GM12801 (cell line): Measurements from ENCODE around the gene PRODH2.

Experiments used
- TF ChIP-seq, protein P1 (sequence below): IDR thresholded peaks from one replicate; pipeline ENCODE4 v1.5.1; 2011; ENCODE audit warnings: control low read depth; ENCODE audit not compliant: insufficient read length; ENCODE audit errors: extremely low read depth

PRODH2 gene

DNA sequence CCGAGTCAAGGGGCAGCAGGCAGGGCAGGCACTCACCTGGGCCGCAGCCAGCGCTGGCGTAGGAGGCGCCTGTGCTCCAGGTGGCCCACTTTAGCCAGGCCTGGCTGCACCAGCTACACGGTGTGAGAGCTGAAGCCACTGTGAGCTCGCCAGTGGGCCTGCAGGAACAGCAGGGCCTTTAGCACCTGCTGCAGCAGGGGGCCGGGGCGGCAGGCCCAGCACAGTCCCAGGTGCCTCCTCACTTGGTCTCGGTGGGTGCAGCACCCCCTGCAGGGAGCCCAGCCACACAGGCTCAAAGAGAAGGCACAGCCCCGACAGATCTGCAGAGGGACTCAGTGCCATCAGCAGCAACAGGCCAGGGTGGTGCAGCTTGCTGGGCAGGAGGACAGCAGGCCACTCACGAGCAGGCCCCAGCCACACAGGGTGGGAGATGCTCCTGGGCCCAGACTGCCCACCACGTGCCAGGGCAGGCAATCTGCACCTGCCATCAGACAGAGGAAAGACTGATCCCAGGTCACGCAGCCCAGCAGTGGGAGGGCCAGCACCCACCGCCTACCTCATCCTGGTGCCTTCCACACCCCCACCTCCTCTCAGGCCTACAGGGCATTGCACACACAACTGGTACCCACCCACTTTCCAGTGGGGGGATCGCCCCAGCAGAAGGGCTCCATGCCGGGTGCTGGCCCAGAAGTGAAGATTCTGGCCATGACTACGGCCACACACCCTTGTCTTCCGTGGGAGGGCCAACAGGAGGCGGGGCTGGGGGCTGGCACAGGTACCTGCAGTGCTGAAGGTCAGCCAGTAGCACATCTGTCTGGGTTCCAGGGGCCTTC lies 21.4 kb downstream of the PRODH2 start:
- TF ChIP-seq, protein P1, sequence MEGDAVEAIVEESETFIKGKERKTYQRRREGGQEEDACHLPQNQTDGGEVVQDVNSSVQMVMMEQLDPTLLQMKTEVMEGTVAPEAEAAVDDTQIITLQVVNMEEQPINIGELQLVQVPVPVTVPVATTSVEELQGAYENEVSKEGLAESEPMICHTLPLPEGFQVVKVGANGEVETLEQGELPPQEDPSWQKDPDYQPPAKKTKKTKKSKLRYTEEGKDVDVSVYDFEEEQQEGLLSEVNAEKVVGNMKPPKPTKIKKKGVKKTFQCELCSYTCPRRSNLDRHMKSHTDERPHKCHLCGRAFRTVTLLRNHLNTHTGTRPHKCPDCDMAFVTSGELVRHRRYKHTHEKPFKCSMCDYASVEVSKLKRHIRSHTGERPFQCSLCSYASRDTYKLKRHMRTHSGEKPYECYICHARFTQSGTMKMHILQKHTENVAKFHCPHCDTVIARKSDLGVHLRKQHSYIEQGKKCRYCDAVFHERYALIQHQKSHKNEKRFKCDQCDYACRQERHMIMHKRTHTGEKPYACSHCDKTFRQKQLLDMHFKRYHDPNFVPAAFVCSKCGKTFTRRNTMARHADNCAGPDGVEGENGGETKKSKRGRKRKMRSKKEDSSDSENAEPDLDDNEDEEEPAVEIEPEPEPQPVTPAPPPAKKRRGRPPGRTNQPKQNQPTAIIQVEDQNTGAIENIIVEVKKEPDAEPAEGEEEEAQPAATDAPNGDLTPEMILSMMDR, result no peak

DNA sequence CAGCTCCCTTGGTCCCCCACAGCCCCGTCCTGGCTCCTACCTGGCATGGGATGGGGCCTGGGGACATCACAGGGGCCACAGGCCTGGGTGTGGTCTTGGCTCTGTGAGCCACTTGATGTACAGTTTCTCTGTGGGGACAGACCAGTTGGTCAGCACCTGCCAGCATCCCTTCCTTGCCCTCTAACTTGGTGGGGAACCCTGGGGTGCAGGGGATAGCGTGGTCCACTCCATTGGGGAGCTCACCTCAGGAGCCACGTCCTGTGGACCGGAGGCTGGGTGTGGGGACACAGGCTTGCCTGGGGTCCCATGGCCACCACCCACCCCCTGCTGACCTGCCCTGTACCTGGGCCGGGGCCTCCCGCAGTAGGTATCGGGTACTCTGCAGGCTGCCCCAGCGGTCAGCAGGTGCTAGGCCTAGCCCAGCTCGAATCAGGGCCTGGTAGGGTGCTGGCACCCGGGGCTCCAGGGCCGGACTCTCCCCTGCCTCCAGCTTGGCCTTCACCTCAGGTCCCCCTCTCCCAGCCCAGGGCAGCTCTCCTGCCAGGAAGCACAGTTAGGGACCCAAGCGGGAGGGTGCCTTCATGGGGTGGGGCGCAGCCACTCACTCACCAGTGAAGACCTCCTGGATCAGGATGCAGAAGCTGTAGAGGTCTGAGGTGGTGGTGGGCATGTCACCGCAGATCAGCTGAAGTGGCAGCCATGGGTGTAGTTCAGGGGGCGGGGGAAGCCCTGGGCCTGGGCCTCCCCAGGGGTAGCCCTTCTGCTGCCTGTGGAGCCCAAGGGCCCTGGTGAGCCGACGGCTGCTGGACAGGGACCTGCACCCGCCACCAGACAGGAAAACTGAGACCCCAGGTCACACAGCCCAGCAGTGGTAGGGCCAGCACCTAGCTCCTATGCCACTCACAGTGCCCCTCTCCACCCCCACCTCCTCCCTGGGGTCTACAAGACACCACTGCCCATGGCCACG lies 22.4 kb downstream of the PRODH2 start:
- TF ChIP-seq, protein P1, result no peak

DNA sequence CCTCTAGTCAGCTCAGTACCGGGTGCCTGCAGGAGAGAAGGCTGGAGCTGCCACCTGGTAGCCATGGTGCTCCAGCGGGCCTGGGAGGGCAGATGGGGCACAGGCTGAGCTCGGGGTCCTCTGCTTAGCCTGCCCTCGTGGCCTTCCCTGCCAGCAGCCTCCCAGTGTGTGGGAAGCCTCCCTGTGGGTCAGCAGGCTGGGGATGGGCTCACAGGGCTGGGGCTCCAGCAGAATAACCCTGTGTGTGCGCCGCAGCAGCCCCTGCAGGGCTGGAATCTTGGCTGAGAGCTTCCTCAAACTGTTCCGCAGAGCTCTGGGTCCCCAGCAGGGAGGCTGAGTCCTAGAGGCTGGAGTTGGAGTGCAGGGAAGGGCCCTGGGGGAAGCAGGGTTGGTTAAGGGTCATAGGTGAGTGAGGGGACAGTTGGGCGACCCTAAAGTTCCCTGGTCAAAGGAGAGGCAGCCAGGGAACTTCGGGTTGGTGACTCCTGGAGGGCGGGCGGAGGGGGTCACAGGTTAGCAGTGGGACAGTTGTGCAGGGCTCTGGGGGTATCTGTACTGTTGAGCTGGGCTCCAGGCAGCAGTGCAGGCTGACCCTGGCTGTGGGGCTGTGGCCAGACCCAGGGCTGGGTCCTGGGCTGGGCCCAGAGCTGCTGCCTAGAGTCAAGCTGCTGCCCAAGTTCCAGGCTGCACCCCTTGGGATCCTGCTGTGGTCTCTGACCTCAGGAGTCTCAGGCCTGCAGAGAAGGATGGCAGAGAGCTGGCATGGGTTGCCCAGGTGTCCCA lies 23.3 kb downstream of the PRODH2 start:
- TF ChIP-seq, protein P1, result no peak

DNA sequence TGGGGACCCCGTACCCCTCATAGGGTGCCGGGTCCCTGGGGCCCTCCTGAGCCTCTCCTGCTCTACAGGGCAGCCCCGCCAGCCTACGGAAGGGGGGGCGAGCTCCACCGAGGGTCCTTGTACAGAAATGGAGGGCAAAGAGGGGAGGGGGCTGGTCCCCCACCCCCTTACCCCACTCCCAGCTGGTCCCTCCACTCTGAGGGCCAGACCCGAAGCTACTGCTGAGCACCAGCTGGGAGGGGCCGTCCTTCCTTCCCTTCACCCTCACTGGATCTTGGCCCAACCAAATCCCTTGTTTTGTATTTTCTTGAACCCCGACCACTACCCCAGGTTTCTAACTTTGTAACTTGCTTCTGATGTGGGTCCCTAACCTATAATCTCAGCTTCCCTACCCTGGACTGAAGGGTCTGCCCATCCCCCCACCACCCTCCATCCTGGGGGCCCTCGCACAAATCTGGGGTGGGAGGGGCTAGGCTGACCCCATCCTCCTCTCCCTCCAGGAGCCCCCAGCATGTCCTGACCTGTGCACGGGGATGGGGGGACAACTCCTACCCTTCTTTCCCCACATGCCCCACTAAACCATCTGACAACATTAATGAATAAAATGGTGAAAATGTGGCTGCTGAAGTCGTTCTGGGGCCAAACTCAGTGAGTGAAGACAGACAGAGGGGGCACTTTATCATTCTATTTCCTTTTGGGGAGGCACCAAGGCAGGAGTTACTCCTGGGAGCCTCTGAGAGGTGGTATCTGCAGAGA lies 24.3 kb downstream of the PRODH2 start:
- TF ChIP-seq, protein P1, result no peak

DNA sequence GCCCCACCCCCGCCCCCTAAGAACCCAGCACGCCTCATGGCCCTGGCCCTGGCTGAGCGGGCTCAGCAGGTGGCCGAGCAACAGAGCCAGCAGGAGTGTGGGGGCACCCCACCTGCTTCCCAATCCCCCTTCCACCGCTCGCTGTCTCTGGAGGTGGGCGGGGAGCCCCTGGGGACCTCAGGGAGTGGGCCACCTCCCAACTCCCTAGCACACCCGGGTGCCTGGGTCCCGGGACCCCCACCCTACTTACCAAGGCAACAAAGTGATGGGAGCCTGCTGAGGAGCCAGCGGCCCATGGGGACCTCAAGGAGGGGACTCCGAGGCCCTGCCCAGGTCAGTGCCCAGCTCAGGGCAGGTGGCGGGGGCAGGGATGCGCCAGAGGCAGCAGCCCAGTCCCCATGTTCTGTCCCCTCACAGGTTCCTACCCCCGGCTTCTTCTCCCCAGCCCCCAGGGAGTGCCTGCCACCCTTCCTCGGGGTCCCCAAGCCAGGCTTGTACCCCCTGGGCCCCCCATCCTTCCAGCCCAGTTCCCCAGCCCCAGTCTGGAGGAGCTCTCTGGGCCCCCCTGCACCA lies 25.3 kb downstream of the PRODH2 start:
- TF ChIP-seq, protein P1, result no peak

DNA sequence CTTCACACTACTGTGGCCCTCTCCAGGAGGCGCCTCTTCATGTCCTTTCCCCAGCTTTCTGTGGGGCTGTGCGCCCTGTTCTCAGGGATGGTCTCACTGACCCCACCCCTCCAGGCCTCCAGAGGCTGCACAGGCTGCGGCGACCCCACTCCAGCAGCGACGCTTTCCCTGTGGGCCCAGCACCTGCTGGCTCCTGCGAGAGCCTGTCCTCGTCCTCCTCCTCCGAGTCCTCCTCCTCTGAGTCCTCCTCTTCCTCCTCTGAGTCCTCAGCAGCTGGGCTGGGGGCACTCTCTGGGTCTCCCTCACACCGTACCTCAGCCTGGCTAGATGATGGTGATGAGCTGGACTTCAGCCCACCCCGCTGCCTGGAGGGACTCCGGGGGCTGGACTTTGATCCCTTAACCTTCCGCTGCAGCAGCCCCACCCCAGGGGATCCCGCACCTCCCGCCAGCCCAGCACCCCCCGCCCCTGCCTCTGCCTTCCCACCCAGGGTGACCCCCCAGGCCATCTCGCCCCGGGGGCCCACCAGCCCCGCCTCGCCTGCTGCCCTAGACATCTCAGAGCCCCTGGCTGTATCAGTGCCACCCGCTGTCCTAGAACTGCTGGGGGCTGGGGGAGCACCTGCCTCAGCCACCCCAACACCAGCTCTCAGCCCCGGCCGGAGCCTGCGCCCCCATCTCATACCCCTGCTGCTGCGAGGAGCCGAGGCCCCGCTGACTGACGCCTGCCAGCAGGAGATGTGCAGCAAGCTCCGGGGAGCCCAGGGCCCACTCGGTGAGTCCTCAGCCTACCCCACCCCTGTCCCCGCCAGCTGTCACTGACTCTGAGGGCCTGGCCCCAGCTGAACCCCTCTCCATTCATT lies 26.1 kb downstream of the PRODH2 start:
- TF ChIP-seq, protein P1, result no peak
